Testis (tissue), 2 donors: Measurements from ENCODE around the gene GSX2.

Experiments used
- POLR2A ChIP-seq: fragments of 450-650 bp; IDR thresholded peaks from one replicate; pipeline ENCODE4 v1.6.1; 2017; ENCODE audit warnings: antibody characterized with exemption, mild to moderate bottlenecking, moderate library complexity
- TF ChIP-seq, protein P1 (sequence below), 3 experiments: fragments of 450-650 bp in 2 of 3; fragments of 200-600 bp in 1 of 3; sonication (generic) in 1 of 3; IDR thresholded peaks; one replicate each; pipeline ENCODE4 v1.5.1; 2016 to 2019; ENCODE audit warnings: antibody characterized with exemption in 3 of 3, mild to moderate bottlenecking in 2 of 3, moderate library complexity in 1 of 3

DNA sequence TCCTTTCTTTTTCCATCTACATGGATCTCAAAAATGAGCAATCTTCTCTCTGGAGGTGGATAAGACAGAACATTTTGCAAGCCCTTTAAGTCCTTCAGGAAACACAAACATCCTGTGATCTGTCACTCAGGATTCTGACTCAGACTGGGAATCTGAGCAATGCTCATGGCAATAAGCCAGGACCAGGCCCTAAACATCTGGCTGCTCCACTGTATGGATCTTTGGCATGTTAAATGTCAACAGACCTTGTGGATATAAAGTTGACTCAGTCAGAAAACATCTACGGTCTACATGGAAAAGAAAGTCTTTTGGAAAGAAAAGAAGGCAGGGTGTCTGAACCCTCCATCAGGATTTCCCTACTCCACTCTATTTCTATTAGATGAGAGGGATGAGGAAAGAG is 17.8 kb upstream of the GSX2 start:
- TF ChIP-seq, protein P1, sequence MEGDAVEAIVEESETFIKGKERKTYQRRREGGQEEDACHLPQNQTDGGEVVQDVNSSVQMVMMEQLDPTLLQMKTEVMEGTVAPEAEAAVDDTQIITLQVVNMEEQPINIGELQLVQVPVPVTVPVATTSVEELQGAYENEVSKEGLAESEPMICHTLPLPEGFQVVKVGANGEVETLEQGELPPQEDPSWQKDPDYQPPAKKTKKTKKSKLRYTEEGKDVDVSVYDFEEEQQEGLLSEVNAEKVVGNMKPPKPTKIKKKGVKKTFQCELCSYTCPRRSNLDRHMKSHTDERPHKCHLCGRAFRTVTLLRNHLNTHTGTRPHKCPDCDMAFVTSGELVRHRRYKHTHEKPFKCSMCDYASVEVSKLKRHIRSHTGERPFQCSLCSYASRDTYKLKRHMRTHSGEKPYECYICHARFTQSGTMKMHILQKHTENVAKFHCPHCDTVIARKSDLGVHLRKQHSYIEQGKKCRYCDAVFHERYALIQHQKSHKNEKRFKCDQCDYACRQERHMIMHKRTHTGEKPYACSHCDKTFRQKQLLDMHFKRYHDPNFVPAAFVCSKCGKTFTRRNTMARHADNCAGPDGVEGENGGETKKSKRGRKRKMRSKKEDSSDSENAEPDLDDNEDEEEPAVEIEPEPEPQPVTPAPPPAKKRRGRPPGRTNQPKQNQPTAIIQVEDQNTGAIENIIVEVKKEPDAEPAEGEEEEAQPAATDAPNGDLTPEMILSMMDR (IDR thresholded peaks at IDR 0.05), result no peak
- no peak for TF ChIP-seq POLR2A
